ENCODE results near the gene CES3. TPM values are rescaled to one million over a fixed set of nuclear protein-coding genes. Genes with fewer than 3 reads are reported as not detected.

Gene CES3
- polyA plus RNA-seq, 1 donor (not counting 4 experiments of a cell fraction or from before 2014, with no cell fraction given): 1.5 TPM

DNA sequence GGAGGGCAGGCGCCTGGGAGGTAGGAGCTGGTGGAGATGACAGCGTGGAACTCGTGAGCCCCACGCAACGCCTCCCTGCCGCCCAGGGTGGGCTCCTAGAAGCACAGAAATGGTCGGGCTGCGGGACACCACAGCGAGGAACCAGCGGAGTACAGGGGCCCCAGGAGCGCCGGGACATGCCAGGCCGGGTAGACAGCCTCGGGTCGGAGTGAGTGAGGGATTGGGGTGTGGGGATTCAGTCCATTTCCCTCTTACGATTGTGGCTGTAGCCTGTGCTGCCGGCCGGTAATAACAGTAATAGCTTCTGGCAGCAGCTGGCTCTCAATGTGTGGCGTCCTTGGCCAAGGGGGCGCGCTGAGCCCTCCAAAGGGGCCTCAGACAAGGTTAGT is 12.2 kb upstream of the CES3 start:
- Histone ChIP-seq H3K9ac (ENCODE audit: control insufficient read depth, extremely low read depth, insufficient read depth, low read length) (peak overlapping the region; percentile 68), H4K20me1 (ENCODE audit: control insufficient read depth, extremely low read depth, insufficient read depth, low read length) (no peaks in the 10 kb centered on the region), H3K4me3 (ENCODE audit: control insufficient read depth in 2 of 3, extremely low read depth in 1 of 3, insufficient read depth in 2 of 3, low read depth in 1 of 3, low read length in 3 of 3) (peak overlapping the region; percentile 43 to 76 (median 69)), H3K36me3 (ENCODE audit: control insufficient read depth in 2 of 2, extremely low read depth in 1 of 2, insufficient read depth in 2 of 2, low read length in 2 of 2) (peaks cover 0 to 2% of the 10 kb centered on the region in 2 experiments), H2AFZ (ENCODE audit: control insufficient read depth, low read length) (peak overlapping the region; percentile 84), H3K4me2 (ENCODE audit: control insufficient read depth, extremely low read depth, insufficient read depth, low read depth, low read length) (peak overlapping the region; percentile 95), H3K27ac (ENCODE audit: control insufficient read depth, insufficient read depth, low read length) (no peak overlapping the region), H3K4me1 (ENCODE audit: control insufficient read depth, extremely low read depth, insufficient read depth, low read length) (peaks cover 20% of the 10 kb centered on the region), H3K79me2 (ENCODE audit: control insufficient read depth, insufficient read depth, low read length) (no peaks in the 10 kb centered on the region), H3K9me3 (ENCODE audit: control insufficient read depth, low read depth, low read length) (no peaks in the 10 kb centered on the region), H3K27me3 (ENCODE audit: control insufficient read depth, extremely low read depth, insufficient read depth, low read length) (no peaks in the 10 kb centered on the region), H3K9me1 (ENCODE audit: control insufficient read depth, extremely low read depth, insufficient read depth, low read length) (no peaks in the 10 kb centered on the region)
- no peak for TF ChIP-seq EZH2 (IDR thresholded peaks at IDR 0.05; ENCODE audit: low read length)
- TF ChIP-seq, protein P1, sequence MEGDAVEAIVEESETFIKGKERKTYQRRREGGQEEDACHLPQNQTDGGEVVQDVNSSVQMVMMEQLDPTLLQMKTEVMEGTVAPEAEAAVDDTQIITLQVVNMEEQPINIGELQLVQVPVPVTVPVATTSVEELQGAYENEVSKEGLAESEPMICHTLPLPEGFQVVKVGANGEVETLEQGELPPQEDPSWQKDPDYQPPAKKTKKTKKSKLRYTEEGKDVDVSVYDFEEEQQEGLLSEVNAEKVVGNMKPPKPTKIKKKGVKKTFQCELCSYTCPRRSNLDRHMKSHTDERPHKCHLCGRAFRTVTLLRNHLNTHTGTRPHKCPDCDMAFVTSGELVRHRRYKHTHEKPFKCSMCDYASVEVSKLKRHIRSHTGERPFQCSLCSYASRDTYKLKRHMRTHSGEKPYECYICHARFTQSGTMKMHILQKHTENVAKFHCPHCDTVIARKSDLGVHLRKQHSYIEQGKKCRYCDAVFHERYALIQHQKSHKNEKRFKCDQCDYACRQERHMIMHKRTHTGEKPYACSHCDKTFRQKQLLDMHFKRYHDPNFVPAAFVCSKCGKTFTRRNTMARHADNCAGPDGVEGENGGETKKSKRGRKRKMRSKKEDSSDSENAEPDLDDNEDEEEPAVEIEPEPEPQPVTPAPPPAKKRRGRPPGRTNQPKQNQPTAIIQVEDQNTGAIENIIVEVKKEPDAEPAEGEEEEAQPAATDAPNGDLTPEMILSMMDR (optimal IDR thresholded peaks at IDR 0.05 in 1 of 3, IDR thresholded peaks at IDR 0.05 in 1 of 3, conservative IDR thresholded peaks at IDR 0.05 in 1 of 3; ENCODE audit: extremely low read depth in 1 of 3, insufficient read depth in 2 of 3, low read length in 3 of 3): no peak
- no peak for FAIRE-seq
- DNase-seq (ENCODE audit: low read depth, low spot score): no peak
- dilution Hi-C loops (cut with MboI; ENCODE audit: extremely low pct_ligation_motif_present, low sequenced_read_pairs): no loop called here

DNA sequence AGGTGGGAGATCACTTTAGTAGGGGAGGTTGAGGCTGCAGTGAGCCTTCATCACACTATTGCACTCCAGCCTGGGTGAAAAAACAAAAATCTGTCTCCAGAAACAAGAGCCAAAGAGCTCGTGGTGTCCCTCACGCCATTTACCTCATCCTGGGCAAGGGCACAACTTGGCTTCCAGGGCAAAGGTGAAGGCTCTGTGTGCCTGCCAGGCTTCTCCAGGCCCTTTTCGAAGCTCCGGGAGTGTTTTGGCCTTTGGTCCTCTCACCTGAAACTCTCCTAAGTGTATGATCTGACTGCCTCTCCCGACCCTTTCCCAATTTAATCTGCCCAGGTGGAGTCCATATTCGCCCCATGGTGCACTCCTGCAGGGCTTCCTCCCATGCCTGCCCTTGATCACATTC is 11.6 kb upstream of the CES3 start:
- Histone ChIP-seq H3K27ac (ENCODE audit: control insufficient read depth, insufficient read depth, low read length) (no peak overlapping the region), H3K36me3 (ENCODE audit: control insufficient read depth in 2 of 2, extremely low read depth in 1 of 2, insufficient read depth in 2 of 2, low read length in 2 of 2) (no peaks in the 10 kb centered on the region), H3K4me2 (ENCODE audit: control insufficient read depth, extremely low read depth, insufficient read depth, low read depth, low read length) (peak overlapping the region; percentile 95), H3K4me3 (ENCODE audit: control insufficient read depth in 2 of 3, extremely low read depth in 1 of 3, insufficient read depth in 2 of 3, low read depth in 1 of 3, low read length in 3 of 3) (no peak overlapping the region), H3K27me3 (ENCODE audit: control insufficient read depth, extremely low read depth, insufficient read depth, low read length) (no peaks in the 10 kb centered on the region), H3K4me1 (ENCODE audit: control insufficient read depth, extremely low read depth, insufficient read depth, low read length) (peaks cover 22% of the 10 kb centered on the region), H4K20me1 (ENCODE audit: control insufficient read depth, extremely low read depth, insufficient read depth, low read length) (no peaks in the 10 kb centered on the region), H2AFZ (ENCODE audit: control insufficient read depth, low read length) (no peak overlapping the region), H3K9me3 (ENCODE audit: control insufficient read depth, low read depth, low read length) (no peaks in the 10 kb centered on the region), H3K79me2 (ENCODE audit: control insufficient read depth, insufficient read depth, low read length) (no peaks in the 10 kb centered on the region), H3K9me1 (ENCODE audit: control insufficient read depth, extremely low read depth, insufficient read depth, low read length) (no peaks in the 10 kb centered on the region), H3K9ac (ENCODE audit: control insufficient read depth, extremely low read depth, insufficient read depth, low read length) (no peak overlapping the region)
- TF ChIP-seq, protein P1 (optimal IDR thresholded peaks at IDR 0.05 in 1 of 3, IDR thresholded peaks at IDR 0.05 in 1 of 3, conservative IDR thresholded peaks at IDR 0.05 in 1 of 3; ENCODE audit: extremely low read depth in 1 of 3, insufficient read depth in 2 of 3, low read length in 3 of 3): no peak
- no peak for TF ChIP-seq EZH2 (IDR thresholded peaks at IDR 0.05; ENCODE audit: low read length)
- dilution Hi-C loops (cut with MboI; ENCODE audit: extremely low pct_ligation_motif_present, low sequenced_read_pairs): no loop called here
- no peak for DNase-seq (ENCODE audit: low read depth, low spot score)
- no peak for FAIRE-seq

Measured in keratinocyte (primary cell).